ENCODE results near the gene UBXN4.
"Not testable (repeated sequence)": the region's sequence is repeated elsewhere in the genome, so short reads cannot be mapped to it uniquely, and the experiment has no call there.

UBXN4 gene

GRCh38 chr2:135741395-135742324, at the start of gene UBXN4:
Gene UBXN4, plus strand, starts transcription at chr2:135741855. Its CDS starts 75 bp downstream, at chr2:135741930.
- Histone ChIP-seq H3K36me3 (ENCODE audit: insufficient read depth, insufficient read length, low read length) (peaks cover 13% of the 10 kb centered on the region), H3K27me3 (ENCODE audit: insufficient read depth, insufficient read length) (no peaks in the 10 kb centered on the region), H3K9ac (ENCODE audit: insufficient read length, low read depth) (peak within 1 kb of the TSS; percentile 97), H3K4me3 (ENCODE audit: insufficient read length, low read depth) (peak within 1 kb of the TSS; percentile 90), H3K4me1 (ENCODE audit: insufficient read depth, insufficient read length) (no peaks in the 10 kb centered on the region), H3K9me3 (ENCODE audit: insufficient read depth, low read length) (no peaks in the 10 kb centered on the region)
- peak; percentile 95 for DNase-seq (ENCODE audit: low read depth, low spot score)
- TF ChIP-seq ZNF274 (IDR thresholded peaks at IDR 0.05; ENCODE audit: low read depth, low read length) (no peak), YY1 (IDR thresholded peaks at IDR 0.05; ENCODE audit: insufficient read depth, insufficient read length) (peak; percentile 74), SUZ12 (IDR thresholded peaks at IDR 0.05; ENCODE audit: extremely low read depth, insufficient read depth, insufficient read length) (no peak)

DNA sequence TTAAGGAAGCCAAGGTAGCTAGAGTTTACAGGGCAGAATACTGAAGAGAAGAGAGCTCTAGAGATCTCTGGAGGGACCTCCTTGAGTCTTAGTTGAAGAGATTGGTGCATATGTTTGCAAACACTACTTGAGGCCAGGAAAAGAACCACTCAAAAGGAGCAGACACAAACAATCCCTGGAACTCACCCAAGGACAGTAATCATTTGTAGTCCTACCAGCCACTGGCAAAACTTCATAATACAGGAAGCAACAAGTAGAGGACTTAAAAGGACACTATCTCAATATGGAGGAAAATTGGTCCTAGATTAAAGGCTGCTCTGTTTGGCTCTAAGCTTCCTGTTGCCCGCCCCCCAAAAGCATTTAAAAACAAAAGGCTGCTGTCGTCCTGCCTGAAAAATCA, 46.9 kb upstream of the UBXN4 start:
- DNase-seq (ENCODE audit: low read depth, low spot score): no peak
- peaks cover 4% of the 10 kb centered on the region for H3K36me3 ChIP-seq (ENCODE audit: insufficient read depth, insufficient read length, low read length)

GRCh38 chr2:135698838-135699237, 42.8 kb upstream of the UBXN4 start:
- Histone ChIP-seq H3K4me3 (ENCODE audit: insufficient read length, low read depth) (no peak overlapping the region), H3K27me3 (ENCODE audit: insufficient read depth, insufficient read length) (no peaks in the 10 kb centered on the region), H3K9me3 (ENCODE audit: insufficient read depth, low read length) (no peaks in the 10 kb centered on the region), H3K4me1 (ENCODE audit: insufficient read depth, insufficient read length) (no peaks in the 10 kb centered on the region), H3K9ac (ENCODE audit: insufficient read length, low read depth) (no peak overlapping the region), H3K36me3 (ENCODE audit: insufficient read depth, insufficient read length, low read length) (peaks cover 12% of the 10 kb centered on the region)
- DNase-seq (ENCODE audit: low read depth, low spot score): no peak
- TF ChIP-seq ZNF274 (IDR thresholded peaks at IDR 0.05; ENCODE audit: low read depth, low read length) (no peak), SUZ12 (IDR thresholded peaks at IDR 0.05; ENCODE audit: extremely low read depth, insufficient read depth, insufficient read length) (no peak), YY1 (IDR thresholded peaks at IDR 0.05; ENCODE audit: insufficient read depth, insufficient read length) (no peak)

More for the DNA sequence above, 46.9 kb upstream of the UBXN4 start:
- Histone ChIP-seq H3K9ac (ENCODE audit: insufficient read length, low read depth) (no peak overlapping the region), H3K9me3 (ENCODE audit: insufficient read depth, low read length) (no peaks in the 10 kb centered on the region), H3K4me1 (ENCODE audit: insufficient read depth, insufficient read length) (no peaks in the 10 kb centered on the region), H3K27me3 (ENCODE audit: insufficient read depth, insufficient read length) (no peaks in the 10 kb centered on the region), H3K4me3 (ENCODE audit: insufficient read length, low read depth) (no peak overlapping the region)
- TF ChIP-seq SUZ12 (IDR thresholded peaks at IDR 0.05; ENCODE audit: extremely low read depth, insufficient read depth, insufficient read length) (no peak), ZNF274 (IDR thresholded peaks at IDR 0.05; ENCODE audit: low read depth, low read length) (no peak), YY1 (IDR thresholded peaks at IDR 0.05; ENCODE audit: insufficient read depth, insufficient read length) (no peak)

GRCh38 chr2:135701442-135701841, 40.2 kb upstream of the UBXN4 start:
- Histone ChIP-seq H3K36me3 (ENCODE audit: insufficient read depth, insufficient read length, low read length) (peaks cover 8% of the 10 kb centered on the region), H3K9me3 (ENCODE audit: insufficient read depth, low read length) (no peaks in the 10 kb centered on the region), H3K9ac (ENCODE audit: insufficient read length, low read depth) (no peak overlapping the region), H3K4me3 (ENCODE audit: insufficient read length, low read depth) (no peak overlapping the region), H3K27me3 (ENCODE audit: insufficient read depth, insufficient read length) (no peaks in the 10 kb centered on the region), H3K4me1 (ENCODE audit: insufficient read depth, insufficient read length) (no peaks in the 10 kb centered on the region)
- no peak for TF ChIP-seq YY1 (IDR thresholded peaks at IDR 0.05; ENCODE audit: insufficient read depth, insufficient read length)
- TF ChIP-seq SUZ12 (IDR thresholded peaks at IDR 0.05; ENCODE audit: extremely low read depth, insufficient read depth, insufficient read length): no peak
- no peak for TF ChIP-seq ZNF274 (IDR thresholded peaks at IDR 0.05; ENCODE audit: low read depth, low read length)
- DNase-seq (ENCODE audit: low read depth, low spot score): no peak

DNA sequence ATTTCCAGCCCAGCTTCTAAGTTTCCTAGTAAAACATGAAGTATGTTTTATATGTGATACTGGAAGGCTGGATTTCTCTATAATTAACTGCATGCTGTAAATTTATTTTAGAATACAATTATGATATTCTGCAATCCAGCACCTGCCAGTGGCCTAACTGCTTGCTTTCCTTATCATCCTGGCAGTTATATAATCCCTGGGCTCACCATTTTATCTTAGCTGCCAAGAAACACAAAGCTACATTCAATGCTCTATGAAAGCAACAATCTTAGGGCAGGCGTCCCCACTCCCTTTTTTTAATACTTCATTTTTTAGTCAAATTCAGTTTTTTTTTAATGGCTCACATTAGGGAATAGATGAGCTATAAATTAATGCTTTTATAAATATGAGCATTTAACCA, 38.4 kb upstream of the UBXN4 start:
- TF ChIP-seq YY1 (IDR thresholded peaks at IDR 0.05; ENCODE audit: insufficient read depth, insufficient read length): no peak
- no peak for TF ChIP-seq ZNF274 (IDR thresholded peaks at IDR 0.05; ENCODE audit: low read depth, low read length)
- no peak for TF ChIP-seq SUZ12 (IDR thresholded peaks at IDR 0.05; ENCODE audit: extremely low read depth, insufficient read depth, insufficient read length)
- no peak overlapping the region for H3K4me3 ChIP-seq (ENCODE audit: insufficient read length, low read depth)
- peaks cover 8% of the 10 kb centered on the region for H3K36me3 ChIP-seq (ENCODE audit: insufficient read depth, insufficient read length, low read length)
- no peaks in the 10 kb centered on the region for H3K9me3 ChIP-seq (ENCODE audit: insufficient read depth, low read length)
- H3K27me3 ChIP-seq (ENCODE audit: insufficient read depth, insufficient read length): no peaks in the 10 kb centered on the region
- no peaks in the 10 kb centered on the region for H3K4me1 ChIP-seq (ENCODE audit: insufficient read depth, insufficient read length)
- H3K9ac ChIP-seq (ENCODE audit: insufficient read length, low read depth): no peak overlapping the region
- DNase-seq (ENCODE audit: low read depth, low spot score): no peak

- not testable (repeated sequence) for H3K9me3 ChIP-seq (ENCODE audit: insufficient read depth, low read length); H3K36me3 ChIP-seq (ENCODE audit: insufficient read depth, insufficient read length, low read length); H3K9ac ChIP-seq (ENCODE audit: insufficient read length, low read depth); DNase-seq (ENCODE audit: low read depth, low spot score); H3K4me1 ChIP-seq (ENCODE audit: insufficient read depth, insufficient read length); H3K27me3 ChIP-seq (ENCODE audit: insufficient read depth, insufficient read length); H3K4me3 ChIP-seq (ENCODE audit: insufficient read length, low read depth)
Measured at GRCh38 chr2:135704075-135704474, 37.6 kb upstream of the UBXN4 start.

GRCh38 chr2:135708159-135708558, 33.5 kb upstream of the UBXN4 start:
- no peak for TF ChIP-seq YY1 (IDR thresholded peaks at IDR 0.05; ENCODE audit: insufficient read depth, insufficient read length)
- H3K4me3 ChIP-seq (ENCODE audit: insufficient read length, low read depth): no peak overlapping the region
- H3K36me3 ChIP-seq (ENCODE audit: insufficient read depth, insufficient read length, low read length): peaks cover 14% of the 10 kb centered on the region
- no peaks in the 10 kb centered on the region for H3K27me3 ChIP-seq (ENCODE audit: insufficient read depth, insufficient read length)
- DNase-seq (ENCODE audit: low read depth, low spot score): no peak
- H3K9me3 ChIP-seq (ENCODE audit: insufficient read depth, low read length): no peaks in the 10 kb centered on the region
- no peaks in the 10 kb centered on the region for H3K4me1 ChIP-seq (ENCODE audit: insufficient read depth, insufficient read length)
- H3K9ac ChIP-seq (ENCODE audit: insufficient read length, low read depth): no peak overlapping the region

All from NT2/D1 (cell line).